H1 (cell line): ENCODE measurements around the gene GNAS. TPM values are rescaled to one million over a fixed set of nuclear protein-coding genes. Genes with fewer than 3 reads are reported as not detected.

Experiments used
- CTCF ChIA-PET: fragments of 300-600 bp; sonication (Branson Sonifier 250); formaldehyde crosslinking; loops from one replicate; lab custom pipeline; 2021; ENCODE audit not compliant: partially characterized antibody; lab: Charles Lee
- POLR2A ChIA-PET: fragments of 300-600 bp; sonication (Branson Sonifier 250); formaldehyde crosslinking; loops from one replicate; lab custom pipeline; 2021; ENCODE audit warnings: inconsistent platforms; ENCODE audit not compliant: partially characterized antibody; lab: Charles Lee
- DNase-seq, 2 experiments: peaks; one replicate each; pipeline versions ENCODE4 v3.0.0 to v3.0.0-alpha.2; 2010 to 2022; ENCODE audit warnings: low spot score in 2 of 2, low read depth in 1 of 2, mixed read lengths in 1 of 2
- FAIRE-seq: peaks from 2 replicates; lab custom pipeline; 2011; peaks lifted over from hg19 to GRCh38; lab: Jason Lieb, UNC
- H2AFZ ChIP-seq: 2 replicates; pipeline ENCODE4 v1.8.1; 2012; ENCODE audit warnings: low read length, inconsistent platforms
- H2AK5ac ChIP-seq: 2 replicates; pipeline ENCODE4 v1.6.1; 2013; ENCODE audit warnings: low read depth, low read length
- H2BK120ac ChIP-seq: replicated peaks from 2 replicates; pipeline ENCODE3; 2013; ENCODE audit warnings: low read depth, low read length, inconsistent platforms
- H2BK12ac ChIP-seq: 2 replicates; pipeline ENCODE4 v1.6.1; 2013; ENCODE audit warnings: low read depth, low read length
- H2BK15ac ChIP-seq: 2 replicates; pipeline ENCODE4 v1.6.1; 2013; ENCODE audit warnings: low read length
- H2BK20ac ChIP-seq: 2 replicates; pipeline ENCODE4 v1.6.1; 2013; ENCODE audit warnings: low read length
- H2BK5ac ChIP-seq: 2 replicates; pipeline ENCODE4 v1.6.1; 2013; ENCODE audit warnings: low read depth, low read length
- H3K14ac ChIP-seq: 2 replicates; pipeline ENCODE4 v1.6.1; 2013; ENCODE audit warnings: inconsistent platforms; ENCODE audit not compliant: insufficient read length
- H3K18ac ChIP-seq: 2 replicates; pipeline ENCODE4 v1.6.1; 2013; ENCODE audit warnings: low read length; ENCODE audit errors: extremely low read depth
- H3K23ac ChIP-seq: 2 replicates; pipeline ENCODE4 v1.6.1; 2013; ENCODE audit warnings: inconsistent platforms; ENCODE audit not compliant: insufficient read length
- H3K23me2 ChIP-seq: 2 replicates; pipeline ENCODE4 v1.6.1; 2013; ENCODE audit warnings: low read depth, low read length
- H3K27ac ChIP-seq: 2 replicates; pipeline ENCODE4 v1.6.1; 2011; ENCODE audit warnings: low read depth, low read length, inconsistent platforms
- H3K27me3 ChIP-seq, 4 experiments: replicated peaks in 1 of 4; 1 replicate in 1 of 4; 2 replicates in 3 of 4; pipeline versions ENCODE4 v1.6.1 to v1.8.1; 2011 to 2013; ENCODE audit warnings: low read length in 3 of 4, mild to moderate bottlenecking in 3 of 4, inconsistent platforms in 2 of 4, mixed read lengths in 2 of 4, moderate library complexity in 1 of 4; ENCODE audit not compliant: control insufficient read depth in 3 of 4, insufficient read depth in 3 of 4; ENCODE audit errors: extremely low read depth in 1 of 4
- H3K36me3 ChIP-seq, 4 experiments: 2 replicates each; pipeline versions ENCODE4 v1.6.1 to v1.8.1; 2011 to 2013; ENCODE audit warnings: mild to moderate bottlenecking in 4 of 4, low read length in 3 of 4, moderate library complexity in 2 of 4, control low read depth in 1 of 4, inconsistent platforms in 1 of 4; ENCODE audit not compliant: insufficient read depth in 4 of 4, control insufficient read depth in 2 of 4
- H3K4ac ChIP-seq: replicated peaks from 2 replicates; pipeline ENCODE3; 2013; ENCODE audit warnings: low read length, low read depth, mixed read lengths, inconsistent platforms; ENCODE audit not compliant: insufficient read length
- H3K4me1 ChIP-seq, 4 experiments: replicated peaks in 1 of 4; 1 replicate in 1 of 4; 2 replicates in 3 of 4; pipeline versions ENCODE4 v1.6.1 to v1.8.1; 2011 to 2013; ENCODE audit warnings: low read length in 3 of 4, inconsistent platforms in 2 of 4, mixed read lengths in 1 of 4; ENCODE audit not compliant: insufficient read depth in 4 of 4, control insufficient read depth in 3 of 4
- H3K4me2 ChIP-seq, 2 experiments: 2 replicates each; pipeline versions ENCODE4 v1.6.1 to v1.8.1; 2011 to 2013; ENCODE audit warnings: low read depth in 2 of 2, low read length in 2 of 2, control low read depth in 1 of 2, inconsistent platforms in 1 of 2, mild to moderate bottlenecking in 1 of 2; ENCODE audit not compliant: insufficient read depth in 1 of 2
- H3K4me3 ChIP-seq, 4 experiments: fragments of 200-600, 300-600 bp in 1 of 4; sonication (generic), shearing (Covaris generic), sonication (Bioruptor Twin) in 1 of 4; 2 replicates each; pipeline versions ENCODE4 v1.5.1 to v1.8.1; 2011 to 2016; ENCODE audit warnings: low read length in 4 of 4, low read depth in 3 of 4, control low read depth in 2 of 4, inconsistent platforms in 2 of 4, mild to moderate bottlenecking in 2 of 4, mixed read lengths in 1 of 4, moderate library complexity in 1 of 4; ENCODE audit not compliant: insufficient read depth in 2 of 4; ENCODE audit errors: extremely low read depth in 1 of 4
- H3K56ac ChIP-seq: replicated peaks from 2 replicates; pipeline ENCODE3; 2013; ENCODE audit warnings: low read depth, mild to moderate bottlenecking, mixed read lengths, low read length, inconsistent platforms; ENCODE audit not compliant: insufficient read length
- H3K79me1 ChIP-seq: 2 replicates; pipeline ENCODE4 v1.6.1; 2013; ENCODE audit warnings: low read depth, low read length, control low read depth
- H3K79me2 ChIP-seq, 2 experiments: 2 replicates each; pipeline versions ENCODE4 v1.6.1 to v1.8.1; 2012 to 2013; ENCODE audit warnings: low read length in 2 of 2, mild to moderate bottlenecking in 2 of 2, inconsistent platforms in 1 of 2; ENCODE audit not compliant: insufficient read depth in 2 of 2, control insufficient read depth in 1 of 2
- H3K9ac ChIP-seq, 4 experiments: replicated peaks in 1 of 4; 1 replicate in 1 of 4; 2 replicates in 3 of 4; pipeline versions ENCODE4 v1.6.1 to v1.8.1; 2011 to 2013; ENCODE audit warnings: low read depth in 3 of 4, low read length in 3 of 4, control low read depth in 2 of 4, mild to moderate bottlenecking in 2 of 4, moderate library complexity in 2 of 4, inconsistent platforms in 1 of 4; ENCODE audit errors: extremely low read depth in 1 of 4
- H3K9me3 ChIP-seq, 2 experiments: 2 replicates each; pipeline versions ENCODE4 v1.6.1 to v1.8.1; 2012 to 2013; ENCODE audit warnings: mild to moderate bottlenecking in 2 of 2, moderate library complexity in 2 of 2, control low read depth in 1 of 2, inconsistent platforms in 1 of 2, low read depth in 1 of 2, low read length in 1 of 2, mixed read lengths in 1 of 2; ENCODE audit not compliant: insufficient read depth in 2 of 2
- H4K20me1 ChIP-seq, 2 experiments: replicated peaks in 1 of 2; 2 replicates each; pipeline versions ENCODE3 to v1.8.1; 2011 to 2013; ENCODE audit warnings: inconsistent platforms in 2 of 2, low read length in 2 of 2, mild to moderate bottlenecking in 1 of 2; ENCODE audit not compliant: insufficient read depth in 2 of 2, control insufficient read depth in 1 of 2
- H4K5ac ChIP-seq: 2 replicates; pipeline ENCODE4 v1.6.1; 2013; ENCODE audit warnings: low read length, low read depth, mixed read lengths, inconsistent platforms; ENCODE audit not compliant: insufficient read length
- H4K8ac ChIP-seq: 2 replicates; pipeline ENCODE4 v1.8.0; 2013; ENCODE audit warnings: mild to moderate bottlenecking, moderate library complexity, low read length, inconsistent platforms; ENCODE audit not compliant: insufficient read depth; ENCODE audit errors: extremely low read depth
- H4K91ac ChIP-seq: replicated peaks from 2 replicates; pipeline ENCODE3; 2013; ENCODE audit warnings: low read length, mixed read lengths, inconsistent platforms; ENCODE audit not compliant: insufficient read length
- BCL11A ChIP-seq, 2 experiments: IDR thresholded peaks; one replicate each; pipeline ENCODE4 v1.6.1; 2011; ENCODE audit warnings: low read depth in 2 of 2, low read length in 2 of 2, mild to moderate bottlenecking in 2 of 2
- CBX5 ChIP-seq: fragments of 300-800, 300-1000 bp; sonication (generic); IDR thresholded peaks from 2 replicates; pipeline ENCODE4 v1.7.1; 2016; ENCODE audit warnings: antibody characterized with exemption, low read length, low read depth
- CHD2 ChIP-seq: IDR thresholded peaks from 2 replicates; pipeline ENCODE4 v1.6.1; 2012; ENCODE audit warnings: low read length, improper control_type of control experiment
- HDAC2 ChIP-seq, 2 experiments: fragments of 300-600 bp in 1 of 2; sonication (generic) in 1 of 2; IDR thresholded peaks; 2 replicates each; pipeline ENCODE4 v1.6.1; 2011 to 2012; ENCODE audit warnings: low read depth in 2 of 2, low read length in 2 of 2, mild to moderate bottlenecking in 2 of 2, moderate library complexity in 2 of 2, borderline replicate concordance in 1 of 2, inconsistent platforms in 1 of 2
- MAX ChIP-seq: IDR thresholded peaks from 2 replicates; pipeline ENCODE4 v1.6.1; 2012; ENCODE audit warnings: inconsistent platforms
- RNF2 ChIP-seq: fragments of 200-900, 300-1000 bp; sonication (generic); IDR thresholded peaks from 2 replicates; pipeline ENCODE4 v1.7.1; 2016; ENCODE audit warnings: borderline replicate concordance, low read depth, mild to moderate bottlenecking, antibody characterized with exemption, low read length; ENCODE audit not compliant: poor library complexity, severe bottlenecking; ENCODE audit errors: missing control alignments
- SP1 ChIP-seq: IDR thresholded peaks from 2 replicates; pipeline ENCODE4 v1.6.1; 2011; ENCODE audit warnings: low read depth, low read length
- SP4 ChIP-seq: IDR thresholded peaks from 2 replicates; pipeline ENCODE4 v1.6.1; 2012; ENCODE audit warnings: low read length, inconsistent platforms
- TBP ChIP-seq: IDR thresholded peaks from 2 replicates; pipeline ENCODE4 v1.6.1; 2011; ENCODE audit warnings: low read depth, low read length, improper control_type of control experiment
- WGBS, 2 experiments: shearing (Covaris generic) in 1 of 2; methylation state at CpG; one replicate each; pipeline versions ENCODE4 v1.1.6 to v1.1.7; 2013 to 2015; ENCODE audit warnings: low lambda C conversion rate in 2 of 2, mixed read lengths in 2 of 2, inconsistent platforms in 1 of 2, low coverage in 1 of 2, missing lambda C conversion rate in 1 of 2; ENCODE audit not compliant: insufficient replicate concordance in 2 of 2, insufficient coverage in 1 of 2, insufficient read length in 1 of 2; ENCODE audit errors: extremely low coverage in 1 of 2, missing lambda C conversion rate in 1 of 2; 5-methylcytosine and 5-hydroxymethylcytosine counted together
- polyA plus RNA-seq, 7 experiments: library from polyadenylated mRNA; depleted of rRNA in 3 of 7; stranded (reverse) in 5 of 7; unstranded in 2 of 7; fragments of >200 nt in 5 of 7; fragments of 200-250 nt in 2 of 7; gene quantifications; 1 replicate in 5 of 7; 2 replicates in 1 of 7; 4 replicates in 1 of 7; pipeline versions ENCODE4 v1.2.1 to v1.2.3, GENCODE V29; 2011 to 2013; ENCODE audit warnings: missing spikeins in 2 of 7, mixed read lengths in 2 of 7
- total RNA-seq: library from RNA; stranded (reverse); fragmentation: NEBNext Ultra II Directional; extraction: Animal tissue kit (Norgen Biotek cat#: 25700); gene quantifications from 2 replicates; pipeline ENCODE4 v1.2.1, GENCODE V29; 2021

Gene GNAS
- total and polyA plus RNA-seq, 2 of the 8 experiments (the other 6 are each of a cell fraction or from before 2014, with no cell fraction given): 989 to 1,613 TPM

DNA sequence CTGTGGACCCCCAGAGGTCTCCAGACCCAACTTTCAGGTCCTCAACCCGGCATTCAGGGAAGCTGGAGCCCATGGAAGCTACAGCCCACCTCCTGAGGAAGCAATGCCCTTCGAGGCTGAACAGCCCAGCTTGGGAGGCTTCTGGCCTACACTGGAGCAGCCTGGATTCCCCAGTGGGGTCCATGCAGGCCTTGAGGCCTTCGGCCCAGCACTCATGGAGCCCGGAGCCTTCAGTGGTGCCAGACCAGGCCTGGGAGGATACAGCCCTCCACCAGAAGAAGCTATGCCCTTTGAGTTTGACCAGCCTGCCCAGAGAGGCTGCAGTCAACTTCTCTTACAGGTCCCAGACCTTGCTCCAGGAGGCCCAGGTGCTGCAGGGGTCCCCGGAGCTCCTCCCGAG is 950 bp downstream of the GNAS start:
- H2BK12ac ChIP-seq: no peak overlapping the region
- peaks cover 0 to 29% (median 16%) of the 10 kb centered on the region in 4 experiments; a peak in 6 of 7 replicates for H3K4me1 ChIP-seq
- H4K5ac ChIP-seq: no peak overlapping the region
- H3K27me3 ChIP-seq: peaks cover 24 to 63% (median 52%) of the 10 kb centered on the region in 4 experiments
- H2AK5ac ChIP-seq: no peak overlapping the region
- H4K20me1 ChIP-seq: peaks cover 2 to 5% of the 10 kb centered on the region in 2 experiments
- H3K56ac ChIP-seq: no peak overlapping the region
- H4K91ac ChIP-seq: peak overlapping the region; percentile 40
- CTCF ChIA-PET: interaction anchor here (0.7 to 5.0 kb wide), 11 partner anchors 9 to 603 kb away, joined by 3 to 57 read pairs (median 4); no protein-coding TSS in a partner anchor
- no peak overlapping the region for H3K18ac ChIP-seq
- H3K23ac ChIP-seq: no peak overlapping the region
- peak overlapping the region in 1 of 4 experiments; percentile 57; a peak in 2 of 8 replicates for H3K4me3 ChIP-seq
- H3K4ac ChIP-seq: no peak overlapping the region
- H3K23me2 ChIP-seq: peaks cover 21% of the 10 kb centered on the region
- H3K9ac ChIP-seq: no peak overlapping the region
- H3K79me1 ChIP-seq: 0 out of 2 replicates have a peak, but pooled peaks cover 2% of the 10 kb centered on the region
- peak overlapping the region; percentile 29; the same call in 1 of the 2 replicates for H4K8ac ChIP-seq
- no peak overlapping the region for H2BK15ac ChIP-seq
- DNase-seq (no peak), FAIRE-seq (no peak)
- peaks cover 0 to 14% (median 2%) of the 10 kb centered on the region in 4 experiments; a peak in 4 of 8 replicates for H3K36me3 ChIP-seq
- POLR2A ChIA-PET: interaction anchor here (0.6 to 13.4 kb wide), 14 partner anchors 10 to 465 kb away, joined by 3 to 163 read pairs (median 4); partner anchors contain the start of genes STX16 and VAPB
- H3K4me2 ChIP-seq: peak overlapping the region; percentile 71 to 77; a peak in 3 of 4 replicates
- H3K14ac ChIP-seq: no peak overlapping the region
- H2AFZ ChIP-seq: no peak overlapping the region
- no peak overlapping the region for H2BK20ac ChIP-seq
- no peak overlapping the region for H2BK5ac ChIP-seq
- no peak overlapping the region for H3K27ac ChIP-seq
- no peak overlapping the region for H2BK120ac ChIP-seq
- 77% methylated on average over 5 of the region's 6 CpGs; no CpG with 5 or more reads in 1 of the 2 experiments for WGBS, 2 experiments
- no peaks in the 10 kb centered on the region; a peak in 1 of 4 replicates for H3K9me3 ChIP-seq
- TF ChIP-seq MAX (no peak), SP4 (no peak), TBP (no peak), BCL11A (IDR thresholded peaks at IDR 0.05; ENCODE audit: low read depth in 2 of 2, low read length in 2 of 2) (no peak), CBX5 (no peak), CHD2 (no peak), RNF2 (no peak), SP1 (no peak), HDAC2 (IDR thresholded peaks at IDR 0.05; ENCODE audit: borderline replicate concordance in 1 of 2, low read depth in 2 of 2, low read length in 2 of 2) (no peak)
- TF ChIP-seq, all 59 proteins: peak for 0
- H3K79me2 ChIP-seq: peaks cover 18 to 38% of the 10 kb centered on the region in 2 experiments
